Activated CD4-positive, alpha-beta T cell treated with anti-CD3 and anti-CD28 coated beads, Interleukin-2, amount 50 U/mL, for 24 hours (primary cell): ENCODE results near the gene PARPBP.
"Not testable (repeated sequence)": the region's sequence is repeated elsewhere in the genome, so short reads cannot be mapped to it uniquely, and the experiment has no call there.

Experiments used
- DNase-seq, 2 donors: peaks; one replicate each; pipeline ENCODE4 v3.0.0-alpha.2; 2020; ENCODE audit warnings: low read depth in 1 of 2, low spot score in 1 of 2

The PARPBP gene, protein sequence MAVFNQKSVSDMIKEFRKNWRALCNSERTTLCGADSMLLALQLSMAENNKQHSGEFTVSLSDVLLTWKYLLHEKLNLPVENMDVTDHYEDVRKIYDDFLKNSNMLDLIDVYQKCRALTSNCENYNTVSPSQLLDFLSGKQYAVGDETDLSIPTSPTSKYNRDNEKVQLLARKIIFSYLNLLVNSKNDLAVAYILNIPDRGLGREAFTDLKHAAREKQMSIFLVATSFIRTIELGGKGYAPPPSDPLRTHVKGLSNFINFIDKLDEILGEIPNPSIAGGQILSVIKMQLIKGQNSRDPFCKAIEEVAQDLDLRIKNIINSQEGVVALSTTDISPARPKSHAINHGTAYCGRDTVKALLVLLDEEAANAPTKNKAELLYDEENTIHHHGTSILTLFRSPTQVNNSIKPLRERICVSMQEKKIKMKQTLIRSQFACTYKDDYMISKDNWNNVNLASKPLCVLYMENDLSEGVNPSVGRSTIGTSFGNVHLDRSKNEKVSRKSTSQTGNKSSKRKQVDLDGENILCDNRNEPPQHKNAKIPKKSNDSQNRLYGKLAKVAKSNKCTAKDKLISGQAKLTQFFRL

DNA sequence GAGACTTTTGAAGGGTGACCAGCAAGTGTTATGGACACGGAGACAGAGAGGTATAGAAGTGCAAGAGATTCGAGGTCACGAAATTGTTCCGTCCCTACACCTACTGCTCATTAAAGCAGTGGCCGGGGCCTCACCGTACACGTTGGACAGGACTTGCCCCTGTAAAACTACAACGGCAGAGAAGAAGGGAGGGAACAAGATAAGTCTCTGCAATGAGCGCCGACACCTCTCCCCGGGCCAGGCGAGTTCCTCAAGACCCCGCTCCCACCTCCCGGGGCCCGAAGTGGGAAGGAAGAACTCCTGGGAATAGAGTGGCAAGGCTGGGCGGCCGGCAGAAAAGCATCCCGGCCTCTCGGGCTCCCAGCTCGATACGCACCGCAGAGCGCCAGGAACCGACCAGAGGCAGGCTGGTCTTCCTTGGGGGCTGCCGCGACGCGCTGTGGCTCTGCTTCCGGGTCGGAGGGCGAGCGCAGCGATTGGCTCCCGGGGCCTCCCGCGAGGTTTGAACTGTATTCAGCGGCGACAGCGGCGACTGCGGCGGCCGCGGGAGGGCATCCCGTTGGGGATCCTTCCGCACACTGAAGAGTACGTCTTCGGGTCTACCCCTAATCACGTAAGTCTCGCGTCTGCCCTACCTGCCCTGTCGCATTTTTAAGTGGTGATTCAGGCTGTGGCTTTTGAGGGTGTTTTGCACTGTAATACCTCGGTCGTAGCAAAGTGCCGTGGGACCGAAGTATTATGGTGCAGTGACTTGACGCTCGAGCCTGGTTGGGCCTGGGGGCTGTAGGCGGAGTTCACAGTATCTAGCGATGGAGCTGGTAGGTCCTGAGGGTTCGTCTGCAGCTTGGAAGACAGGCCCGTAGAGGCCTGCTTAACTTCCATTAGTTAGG lies at the start of gene PARPBP, which contains the start of gene NUP37:
Gene PARPBP, plus strand, starts transcription at position 510 of the 890 bp plus-strand sequence. CDS start 3,706 bp downstream, outside the sequence.
Gene NUP37, minus strand, starts transcription at position 441 of the 890 bp plus-strand sequence. CDS start 1,596 bp downstream, outside the sequence.
- peak; percentile 73 to 87 for DNase-seq

DNA sequence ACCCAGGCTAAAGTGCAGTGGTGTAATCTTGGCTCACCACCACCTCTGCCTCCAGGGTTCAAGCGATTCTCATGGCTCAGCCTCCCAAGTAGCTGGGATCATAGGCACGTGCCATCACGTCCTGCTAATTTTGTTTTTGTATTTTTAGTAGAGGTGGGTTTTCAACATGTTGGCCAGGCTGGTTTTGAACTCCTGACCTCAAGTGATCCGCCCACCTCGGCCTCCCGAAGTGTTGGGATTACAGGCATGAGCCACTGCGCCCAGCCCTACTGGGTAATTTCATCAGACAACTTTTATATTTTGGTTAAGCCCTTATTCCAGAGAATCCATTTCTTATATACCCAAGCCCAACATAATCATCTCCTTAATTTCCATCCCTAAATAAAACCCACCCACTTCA lies 47.9 kb upstream of the PARPBP start:
- DNase-seq = not testable (repeated sequence)

DNA sequence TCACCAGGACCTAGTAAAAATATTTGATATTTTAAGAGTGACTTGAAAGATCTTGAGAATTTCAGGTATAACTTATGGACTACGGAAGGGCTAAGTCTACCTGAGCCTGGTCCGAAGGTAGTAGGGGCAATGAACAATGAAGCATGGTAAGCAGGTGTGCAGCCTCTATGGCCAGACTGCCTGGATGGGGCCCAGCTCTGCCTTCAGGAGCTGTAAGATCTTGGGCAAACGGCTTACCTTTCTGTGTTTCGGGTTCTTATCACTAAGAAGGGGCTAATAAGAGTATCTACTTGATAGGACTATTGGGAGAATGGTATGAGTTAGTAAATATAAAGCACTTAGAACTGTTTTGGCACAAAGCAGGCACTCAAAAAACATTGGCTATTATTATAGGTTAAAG lies 39.1 kb upstream of the PARPBP start:
- no peak for DNase-seq

DNA sequence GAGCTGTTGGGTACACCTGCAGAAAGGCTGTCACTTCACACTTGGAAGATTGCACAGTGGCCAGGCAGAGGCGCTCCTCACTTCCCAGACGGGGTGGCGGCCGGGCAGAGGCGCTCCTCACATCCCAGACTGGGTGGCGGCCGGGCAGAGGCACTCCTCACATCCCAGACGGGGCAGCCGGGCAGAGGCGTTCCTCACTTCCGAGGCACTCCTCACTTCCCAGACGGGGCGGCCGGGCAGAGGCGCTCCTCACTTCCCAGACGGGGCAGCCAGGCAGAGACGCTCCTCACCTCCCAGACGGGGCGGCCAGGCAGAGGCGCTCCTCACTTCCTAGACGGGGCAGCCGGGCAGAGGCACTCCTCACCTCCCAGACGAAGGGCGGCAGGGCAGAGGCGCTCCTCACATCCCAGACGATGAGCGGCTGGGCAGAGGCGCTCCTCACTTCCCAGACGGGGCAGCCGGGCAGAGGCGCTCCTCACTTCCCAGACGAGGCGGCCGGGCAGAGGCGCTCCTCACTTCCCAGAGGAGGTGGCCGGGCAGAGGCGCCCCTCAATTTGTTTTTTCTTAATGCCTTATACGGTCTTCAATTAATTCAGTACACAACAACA lies 30.7 kb upstream of the PARPBP start:
- DNase-seq = not testable (repeated sequence)

DNA sequence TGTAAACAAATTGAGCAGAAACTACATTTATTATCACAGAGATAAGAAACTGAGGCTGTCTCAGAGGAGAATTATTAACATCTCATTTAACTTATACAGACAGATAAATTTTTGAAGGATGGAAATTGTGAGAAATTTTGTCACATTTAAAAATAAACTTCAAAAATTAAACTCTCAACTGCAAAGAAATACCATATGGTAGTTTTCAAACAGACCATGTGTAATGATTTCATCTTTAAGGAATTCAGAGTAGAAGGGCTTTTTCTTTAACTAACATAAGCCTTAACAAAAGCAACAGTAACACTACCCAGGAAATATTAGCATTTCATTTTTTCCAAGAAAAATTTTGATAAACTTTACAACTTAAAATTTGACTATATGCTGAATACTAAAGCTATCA lies 26.7 kb upstream of the PARPBP start:
- DNase-seq = no peak

DNA sequence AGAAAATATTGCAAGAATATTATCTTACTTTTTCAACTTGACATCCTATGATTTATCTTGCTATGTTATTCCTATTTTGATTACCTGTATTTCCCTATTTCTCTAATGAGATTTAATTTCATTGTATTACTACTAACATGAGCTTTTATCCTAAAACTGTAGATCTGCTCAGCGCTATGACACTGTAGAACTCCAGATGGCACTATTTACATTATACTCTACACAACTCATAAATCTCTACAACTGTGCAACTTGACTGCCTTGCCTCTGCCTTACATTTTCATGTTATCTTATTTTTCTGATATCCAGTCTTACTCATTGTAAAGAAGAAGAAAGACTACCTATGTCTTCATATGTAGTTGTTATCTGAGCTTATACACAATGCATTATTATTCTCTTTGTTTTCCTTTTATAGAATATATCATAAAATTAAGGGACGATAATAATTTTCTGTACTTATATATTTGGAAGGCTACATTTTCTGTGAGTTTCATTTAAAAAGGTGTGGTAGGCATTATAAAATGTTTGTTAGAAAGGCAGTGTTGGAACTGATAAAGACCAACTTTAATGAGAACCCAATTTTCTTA lies 24.2 kb upstream of the PARPBP start:
- DNase-seq = no peak

DNA sequence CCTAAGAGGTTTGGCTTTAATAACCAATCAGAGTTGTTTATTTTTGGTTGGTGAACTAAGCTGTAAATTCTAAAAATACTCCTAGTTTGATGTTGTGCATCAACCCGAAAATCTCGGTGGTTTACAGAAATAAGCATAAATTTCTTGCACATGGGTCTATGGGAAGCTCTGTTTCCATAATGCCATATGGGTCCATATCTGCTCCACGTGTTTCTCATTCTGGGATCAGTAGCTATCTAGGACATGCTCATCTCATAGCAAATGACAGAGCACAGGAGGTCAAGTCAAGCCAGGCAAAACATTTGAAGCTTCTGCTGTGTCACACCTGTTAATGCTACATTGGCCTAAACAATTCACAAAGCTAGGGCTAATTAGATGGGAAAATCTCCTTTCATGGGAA lies 23.1 kb upstream of the PARPBP start:
- no peak for DNase-seq

DNA sequence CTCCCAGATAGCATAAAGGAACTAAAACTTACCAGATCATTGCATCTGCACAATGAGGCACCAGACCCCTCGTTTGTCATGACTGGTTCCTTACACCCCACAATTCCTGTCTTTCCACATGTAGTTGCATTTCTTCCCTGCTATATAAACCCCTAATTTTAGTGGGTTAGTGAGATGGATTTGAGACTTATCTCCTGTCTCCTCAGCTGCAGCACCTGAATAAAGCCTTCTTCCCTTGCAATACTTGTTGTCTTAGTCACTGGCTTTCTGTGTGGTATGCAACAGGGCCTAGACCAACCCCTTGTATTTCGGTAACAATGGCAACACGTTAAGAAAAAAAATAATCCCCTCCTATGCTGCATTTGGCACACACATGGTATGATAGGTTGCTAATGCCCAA lies 13.1 kb upstream of the PARPBP start:
- no peak for DNase-seq

DNA sequence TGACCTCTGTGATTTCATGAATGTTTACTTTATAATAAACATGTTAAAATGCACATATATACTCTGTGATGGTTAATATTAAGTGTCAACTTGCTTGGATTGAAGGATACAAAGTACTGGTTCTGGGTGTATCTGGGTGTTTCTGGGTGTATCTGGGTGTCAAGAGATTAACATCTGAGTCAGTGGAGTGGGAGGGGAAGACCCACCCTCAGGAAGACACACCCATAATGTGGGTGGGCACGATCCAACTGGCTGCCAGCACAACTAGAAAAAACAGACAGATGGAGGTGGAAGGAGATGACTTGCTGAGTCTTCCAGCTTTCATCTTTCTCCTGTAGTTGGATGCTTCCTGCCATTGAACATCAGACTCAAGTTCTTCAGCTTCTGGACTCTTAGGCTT lies 12.0 kb upstream of the PARPBP start:
- DNase-seq = no peak

DNA sequence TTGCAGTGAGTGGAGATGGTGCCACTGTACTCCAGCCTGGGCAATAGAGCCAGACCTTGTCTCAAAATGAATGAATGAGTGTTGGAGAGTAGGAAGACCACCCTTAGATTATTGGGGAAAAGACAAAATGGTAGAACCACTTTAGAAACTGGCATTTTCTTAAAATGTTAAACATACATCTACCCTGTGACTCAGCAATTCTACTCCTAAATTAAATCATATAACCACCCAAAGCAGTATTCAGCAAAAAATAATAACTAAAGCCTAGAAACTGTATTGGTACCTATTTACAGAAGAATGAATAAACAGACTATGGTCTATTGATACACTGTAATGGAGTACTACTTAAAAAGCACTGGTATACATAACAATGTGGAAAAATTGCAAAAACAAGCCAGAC lies 9.2 kb upstream of the PARPBP start:
- no peak for DNase-seq

DNA sequence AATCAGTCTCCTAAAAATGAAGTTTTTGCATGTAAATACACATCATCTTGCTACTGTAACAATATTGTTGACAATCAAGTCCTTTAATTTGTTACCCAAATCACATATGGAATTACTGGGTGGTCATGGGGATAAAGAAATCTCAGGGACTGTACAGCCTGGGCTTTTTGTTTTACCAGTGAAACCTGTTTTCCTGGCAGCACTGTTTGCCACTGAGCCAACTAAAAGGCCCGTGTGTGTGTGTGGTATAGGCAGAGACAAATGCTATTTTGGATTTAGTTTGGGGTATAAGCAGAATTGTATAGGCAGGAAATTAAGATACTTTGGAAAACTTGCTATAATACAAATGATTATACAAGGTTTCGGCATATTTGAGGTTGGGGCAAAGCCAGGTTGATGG lies 5.8 kb upstream of the PARPBP start:
- DNase-seq = no peak

DNA sequence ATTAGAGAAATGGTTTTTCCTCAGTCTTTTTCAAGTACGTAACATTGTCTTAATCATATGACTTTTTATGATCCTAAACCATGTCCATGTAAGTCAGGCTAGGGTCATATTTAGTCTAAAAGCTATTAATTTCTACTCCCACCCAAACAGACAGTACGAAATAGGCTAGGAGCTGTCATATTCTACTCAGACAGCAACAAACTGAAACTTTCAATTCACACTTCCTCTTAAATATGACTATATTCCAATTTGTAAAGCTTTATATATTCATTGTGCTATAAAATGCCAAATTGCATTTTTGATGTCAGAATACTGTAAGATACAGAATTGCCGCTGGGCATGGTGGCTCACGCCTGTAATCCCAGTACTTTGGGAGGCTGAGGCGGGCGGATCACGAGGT lies 3.6 kb upstream of the PARPBP start:
- no peak for DNase-seq

DNA sequence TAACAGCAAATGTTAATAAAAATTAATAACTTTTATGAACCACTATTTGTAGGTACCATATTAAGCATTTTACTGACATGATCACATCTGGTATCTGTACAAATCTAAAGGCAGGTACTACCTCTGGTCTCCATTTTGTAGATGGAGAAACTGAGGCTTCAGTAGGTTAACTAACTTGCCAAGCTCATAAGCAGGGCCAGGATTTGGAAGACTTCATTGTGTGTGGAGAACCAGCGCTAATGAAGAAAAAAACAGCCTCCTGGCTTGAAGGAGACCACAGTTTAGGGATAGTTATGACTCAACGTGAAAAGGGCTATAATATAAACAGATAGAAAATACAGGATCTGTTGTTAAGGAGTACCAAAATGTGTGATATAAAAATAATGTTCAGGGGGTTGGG lies 1.1 kb upstream of the PARPBP start:
- DNase-seq = no peak

DNA sequence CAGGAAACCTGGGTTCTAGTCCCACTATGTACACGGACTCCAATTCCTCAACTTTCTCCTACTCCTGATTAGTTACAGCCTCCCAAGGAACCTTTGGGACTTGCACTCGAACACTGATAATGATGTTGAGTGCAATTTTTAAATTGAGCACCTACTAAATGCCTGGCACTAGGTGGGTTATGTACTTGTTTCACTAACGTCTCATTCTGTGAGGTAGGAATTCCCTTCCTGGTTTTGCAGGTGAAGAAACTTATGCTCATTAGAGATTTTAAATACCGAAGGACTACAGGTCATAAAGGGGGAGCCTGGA lies 536 bp downstream of the PARPBP start:
- no peak for DNase-seq

DNA sequence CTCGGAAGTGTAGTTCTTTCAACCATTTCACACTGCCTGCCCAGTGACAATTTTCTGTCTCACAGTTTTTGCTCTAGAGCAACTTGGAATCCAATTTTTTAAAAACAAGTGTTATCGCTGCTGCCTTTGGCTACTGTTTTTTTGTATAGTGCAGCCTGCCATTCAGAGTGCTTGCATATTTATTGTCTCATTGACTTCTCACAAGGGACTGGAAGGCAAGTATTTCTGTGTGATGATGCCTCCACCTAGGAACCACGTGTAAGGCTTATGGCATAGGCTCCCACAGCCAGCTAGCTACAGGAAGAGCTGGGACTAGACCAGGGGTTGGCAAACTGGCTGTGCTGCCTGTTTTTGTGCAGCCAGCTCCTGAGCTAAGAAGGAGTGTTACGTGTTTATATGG lies 903 bp downstream of the PARPBP start:
- no peak for DNase-seq

DNA sequence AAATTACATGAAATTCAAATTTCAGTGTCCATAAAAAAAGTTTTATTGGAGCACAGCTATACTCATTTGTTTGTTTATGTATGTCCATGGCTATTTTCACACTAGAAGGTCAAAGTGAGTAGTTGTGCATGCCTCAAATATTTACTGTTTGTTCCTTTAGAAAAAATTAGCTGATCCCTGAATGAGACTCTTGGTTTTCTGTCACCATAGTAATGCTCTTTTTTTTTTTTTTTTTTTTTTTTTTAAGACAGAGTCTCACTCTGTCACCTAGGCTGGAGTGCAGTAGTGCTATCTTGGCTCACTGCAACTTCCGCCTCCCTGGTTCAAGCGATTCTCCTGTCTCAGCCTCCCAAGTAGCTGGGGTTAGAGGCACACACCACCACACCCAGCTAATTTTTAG lies 1.3 kb downstream of the PARPBP start:
- not testable (repeated sequence) for DNase-seq

DNA sequence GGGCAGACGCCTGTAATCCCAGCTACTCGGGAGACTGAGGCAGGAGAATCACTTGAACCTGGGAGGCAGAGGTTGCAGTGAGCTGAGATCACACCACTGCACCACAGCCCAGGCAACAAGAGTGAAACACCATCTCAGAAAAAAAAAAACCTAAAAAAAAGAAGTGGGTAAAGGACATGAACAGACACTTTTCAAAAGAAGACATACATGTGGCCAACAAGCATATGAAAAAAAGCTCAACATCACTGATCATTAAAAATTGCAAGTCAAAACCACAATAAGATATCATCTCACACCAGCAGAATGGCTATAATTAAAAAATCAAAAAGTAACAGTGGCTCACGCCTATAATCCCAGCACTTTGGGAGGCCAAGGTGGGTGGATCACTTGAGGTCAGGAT lies 10.7 kb downstream of the PARPBP start:
- not testable (repeated sequence) for DNase-seq

DNA sequence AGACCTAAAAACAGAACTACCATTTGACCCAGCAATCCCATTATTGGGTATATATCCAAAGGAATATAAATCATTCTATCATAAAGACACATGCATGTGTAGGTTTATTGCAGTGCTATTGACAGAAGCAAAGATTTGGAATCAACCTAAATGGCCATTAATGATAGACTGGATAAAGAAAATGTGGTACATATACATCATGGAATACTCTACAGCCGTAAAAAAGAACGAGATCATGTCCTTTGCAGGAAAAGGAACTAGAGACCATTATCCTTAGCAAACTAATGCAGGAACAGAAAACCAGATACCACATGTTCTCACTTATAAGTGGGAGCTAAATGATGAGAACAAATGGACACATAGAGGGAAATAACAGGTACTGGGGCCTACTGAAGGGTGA lies 11.5 kb downstream of the PARPBP start:
- DNase-seq = not testable (repeated sequence)

DNA sequence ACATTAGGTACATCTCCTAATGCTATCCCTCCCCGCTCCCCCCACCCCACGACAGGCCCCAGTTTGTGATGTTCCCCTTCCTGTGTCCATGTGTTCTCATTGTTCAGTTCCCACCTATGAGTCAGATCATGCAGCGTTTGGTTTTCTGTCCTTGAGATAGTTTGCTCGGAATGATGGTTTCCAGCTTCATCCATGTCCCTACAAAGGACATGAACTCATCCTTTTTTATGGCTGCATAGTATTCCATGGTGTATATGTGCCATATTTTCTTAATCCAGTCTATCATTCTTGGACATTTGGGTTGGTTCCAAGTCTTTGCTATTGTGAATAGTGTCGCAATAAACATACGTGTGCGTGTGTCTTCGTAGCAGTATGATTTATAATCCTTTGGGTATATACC lies 17.6 kb downstream of the PARPBP start:
- not testable (repeated sequence) for DNase-seq

DNA sequence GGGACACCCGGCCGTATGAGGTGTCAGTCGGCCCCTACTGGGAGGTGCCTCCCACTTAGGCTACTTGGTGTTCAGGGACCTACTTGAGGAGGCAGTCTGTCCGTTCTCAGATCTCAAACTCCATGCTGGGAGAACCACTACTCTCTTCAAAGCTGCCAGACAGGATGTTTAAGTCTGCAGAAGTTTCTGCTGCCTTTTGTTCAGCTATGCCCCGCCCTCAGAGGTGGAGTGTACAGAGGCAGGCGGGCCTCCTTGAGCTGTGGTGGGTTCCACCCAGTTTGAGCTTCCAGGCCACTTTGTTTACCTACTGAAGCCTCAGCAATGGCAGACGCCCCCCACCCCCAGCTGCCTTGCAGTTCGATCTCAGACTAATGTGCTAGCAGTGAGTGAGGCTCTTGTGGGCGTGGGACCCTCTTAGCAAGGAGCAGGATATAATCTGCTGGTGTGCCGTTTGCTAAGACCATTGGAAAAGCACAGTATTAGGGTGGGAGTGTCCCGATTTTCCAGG lies 22.9 kb downstream of the PARPBP start:
- DNase-seq = not testable (repeated sequence)

DNA sequence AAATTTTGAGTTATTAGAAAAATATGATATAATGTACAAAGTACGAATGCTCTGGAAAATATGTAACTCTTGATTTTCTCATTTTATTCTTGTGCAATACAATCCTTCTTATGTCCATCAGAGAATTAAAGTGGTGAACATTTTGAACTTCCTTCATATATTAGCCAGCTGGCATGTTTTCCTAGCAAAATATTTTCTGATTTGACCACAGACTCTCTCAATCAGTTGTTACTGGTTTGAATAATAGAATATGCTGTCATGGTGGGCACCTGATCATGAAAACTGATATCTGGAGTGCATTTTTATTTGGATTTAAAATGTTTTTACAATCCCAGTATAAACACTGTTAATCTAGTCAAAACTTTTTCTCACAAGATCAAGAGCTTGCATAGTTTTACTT lies 24.2 kb downstream of the PARPBP start:
- DNase-seq = no peak
